Measurements from ENCODE around the gene ADAMTS18.

ADAMTS18 gene

DNA sequence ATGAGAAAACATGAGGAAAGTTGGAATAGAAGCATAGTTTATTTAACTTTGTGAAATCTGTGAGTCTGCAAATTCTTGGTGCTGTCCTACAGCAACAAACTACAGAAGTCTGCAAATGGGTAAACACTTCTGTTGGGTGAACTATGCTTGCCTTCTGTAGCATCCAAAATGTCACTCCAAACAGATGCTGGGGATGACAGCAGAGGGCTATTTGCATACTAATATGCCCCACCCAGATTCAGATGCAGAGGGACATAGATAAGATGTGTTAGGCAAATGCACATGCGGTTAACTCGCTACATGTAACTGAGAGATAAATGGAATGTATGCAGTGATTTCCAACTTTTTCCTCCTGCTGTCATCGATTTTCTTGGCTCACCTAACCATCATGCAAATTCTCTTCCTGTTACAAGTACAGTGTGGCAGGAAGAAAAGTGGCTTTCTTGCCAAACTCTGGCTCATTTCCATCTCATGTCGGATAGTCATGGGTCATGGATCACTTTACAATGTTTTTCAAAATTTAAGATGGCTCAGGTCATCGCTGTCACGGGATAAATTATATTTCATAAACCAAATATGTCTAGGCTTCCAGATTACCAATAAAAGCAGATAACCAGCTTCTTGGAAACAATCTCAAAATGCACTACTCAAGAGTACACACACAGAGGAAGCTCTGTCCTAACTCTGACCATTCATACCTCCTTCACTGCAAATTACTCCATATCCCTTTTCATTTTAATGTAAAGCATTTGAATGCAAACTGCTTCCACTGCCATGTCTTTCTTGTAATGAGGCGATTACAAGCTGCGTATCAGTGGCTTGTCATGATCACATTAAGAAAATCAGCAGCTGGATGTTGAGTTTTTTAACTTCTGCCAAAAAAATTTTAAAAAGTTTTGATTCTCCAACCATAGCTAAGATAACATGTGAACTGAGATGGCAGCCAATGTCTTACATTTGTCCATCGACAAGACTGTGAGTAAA is 47.7 kb downstream of the ADAMTS18 start:
- Histone ChIP-seq H3K4me1 (no peaks in the 10 kb centered on the region), H2AFZ (no peak overlapping the region), H3K4me2 (ENCODE audit: low read length) (no peak overlapping the region), H3K79me2 (no peaks in the 10 kb centered on the region), H3K9me3 (ENCODE audit: control insufficient read depth, low read length) (no peaks in the 10 kb centered on the region), H3K9ac (no peak overlapping the region), H3K27ac (no peak overlapping the region), H3K4me3 (ENCODE audit: low read depth, low read length) (no peak overlapping the region), H3K27me3 (ENCODE audit: control insufficient read depth, insufficient read depth, low read length) (no peaks in the 10 kb centered on the region), H3K36me3 (ENCODE audit: control insufficient read depth, insufficient read depth, low read length) (no peaks in the 10 kb centered on the region)
- TF ChIP-seq, protein P1, sequence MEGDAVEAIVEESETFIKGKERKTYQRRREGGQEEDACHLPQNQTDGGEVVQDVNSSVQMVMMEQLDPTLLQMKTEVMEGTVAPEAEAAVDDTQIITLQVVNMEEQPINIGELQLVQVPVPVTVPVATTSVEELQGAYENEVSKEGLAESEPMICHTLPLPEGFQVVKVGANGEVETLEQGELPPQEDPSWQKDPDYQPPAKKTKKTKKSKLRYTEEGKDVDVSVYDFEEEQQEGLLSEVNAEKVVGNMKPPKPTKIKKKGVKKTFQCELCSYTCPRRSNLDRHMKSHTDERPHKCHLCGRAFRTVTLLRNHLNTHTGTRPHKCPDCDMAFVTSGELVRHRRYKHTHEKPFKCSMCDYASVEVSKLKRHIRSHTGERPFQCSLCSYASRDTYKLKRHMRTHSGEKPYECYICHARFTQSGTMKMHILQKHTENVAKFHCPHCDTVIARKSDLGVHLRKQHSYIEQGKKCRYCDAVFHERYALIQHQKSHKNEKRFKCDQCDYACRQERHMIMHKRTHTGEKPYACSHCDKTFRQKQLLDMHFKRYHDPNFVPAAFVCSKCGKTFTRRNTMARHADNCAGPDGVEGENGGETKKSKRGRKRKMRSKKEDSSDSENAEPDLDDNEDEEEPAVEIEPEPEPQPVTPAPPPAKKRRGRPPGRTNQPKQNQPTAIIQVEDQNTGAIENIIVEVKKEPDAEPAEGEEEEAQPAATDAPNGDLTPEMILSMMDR (IDR thresholded peaks at IDR 0.05): no peak

- H3K9me3 ChIP-seq (ENCODE audit: control insufficient read depth, low read length): no peaks in the 10 kb centered on the region
- H3K4me2 ChIP-seq (ENCODE audit: low read length): no peak overlapping the region
- H3K79me2 ChIP-seq: no peaks in the 10 kb centered on the region
- no peak overlapping the region for H3K27ac ChIP-seq
- TF ChIP-seq, protein P1 (IDR thresholded peaks at IDR 0.05): no peak
- no peaks in the 10 kb centered on the region for H3K4me1 ChIP-seq
- H3K36me3 ChIP-seq (ENCODE audit: control insufficient read depth, insufficient read depth, low read length): no peaks in the 10 kb centered on the region
- no peak overlapping the region for H3K9ac ChIP-seq
- H3K4me3 ChIP-seq (ENCODE audit: low read depth, low read length): no peak overlapping the region
- H2AFZ ChIP-seq: no peak overlapping the region
- H3K27me3 ChIP-seq (ENCODE audit: control insufficient read depth, insufficient read depth, low read length): no peaks in the 10 kb centered on the region
Measured at GRCh38 chr16:77385481-77385880, 49.4 kb downstream of the ADAMTS18 start.

DNA sequence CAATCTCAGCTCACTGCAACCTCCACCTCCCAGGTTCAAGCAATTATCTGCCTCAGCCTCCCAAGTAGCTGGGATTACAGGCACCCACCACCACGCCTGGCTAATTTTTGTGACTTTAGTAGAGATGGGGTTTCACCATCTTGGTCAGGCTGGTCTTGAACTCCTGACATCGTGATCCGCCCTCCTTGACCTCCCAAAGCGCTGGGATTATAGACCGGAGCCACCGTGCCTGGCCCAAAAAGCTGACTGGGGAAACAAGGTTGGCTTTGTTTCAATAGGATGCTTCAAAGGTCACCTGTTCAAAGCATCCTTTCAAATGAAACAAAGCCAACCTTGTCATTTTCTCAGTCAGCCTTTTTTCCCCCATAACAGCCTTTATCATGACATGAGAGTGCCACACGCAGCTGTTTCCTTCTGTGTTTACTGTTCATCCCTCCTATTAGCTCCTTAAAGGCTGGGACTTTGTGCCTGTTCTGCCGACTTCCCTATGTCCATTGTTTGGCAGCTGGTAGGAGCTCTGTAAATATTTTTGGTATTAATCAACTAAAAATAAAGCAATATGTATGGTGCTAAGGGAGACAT is 51.1 kb downstream of the ADAMTS18 start:
- no peak overlapping the region for H3K9ac ChIP-seq
- H3K4me3 ChIP-seq (ENCODE audit: low read depth, low read length): no peak overlapping the region
- H3K4me2 ChIP-seq (ENCODE audit: low read length): no peak overlapping the region
- no peak overlapping the region for H2AFZ ChIP-seq
- no peaks in the 10 kb centered on the region for H3K4me1 ChIP-seq
- TF ChIP-seq, protein P1 (IDR thresholded peaks at IDR 0.05): no peak
- H3K27ac ChIP-seq: no peak overlapping the region
- H3K27me3 ChIP-seq (ENCODE audit: control insufficient read depth, insufficient read depth, low read length): no peaks in the 10 kb centered on the region
- H3K9me3 ChIP-seq (ENCODE audit: control insufficient read depth, low read length): no peaks in the 10 kb centered on the region
- H3K79me2 ChIP-seq: no peaks in the 10 kb centered on the region
- no peaks in the 10 kb centered on the region for H3K36me3 ChIP-seq (ENCODE audit: control insufficient read depth, insufficient read depth, low read length)

DNA sequence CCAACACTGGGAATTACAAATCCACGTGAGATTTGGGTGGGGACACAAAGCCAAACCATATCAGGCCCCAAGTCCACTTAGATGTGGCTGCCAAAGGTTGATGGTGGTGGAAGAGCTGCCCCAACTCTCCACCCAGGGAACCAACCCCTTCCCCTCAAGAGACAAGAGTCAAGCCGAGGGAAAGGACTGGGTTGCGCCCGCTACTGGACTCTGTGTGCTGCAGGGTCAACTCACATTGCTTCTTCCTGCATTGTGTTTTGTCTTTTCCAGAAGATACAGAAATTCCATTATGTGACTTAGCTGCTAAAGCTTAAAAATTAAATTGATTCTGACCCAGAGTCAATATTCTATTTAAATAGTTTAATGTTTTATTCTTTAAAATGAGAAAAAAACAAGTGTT is 58.5 kb downstream of the ADAMTS18 start:
- Histone ChIP-seq H3K36me3 (ENCODE audit: control insufficient read depth, insufficient read depth, low read length) (no peaks in the 10 kb centered on the region), H3K9ac (no peak overlapping the region), H2AFZ (no peak overlapping the region), H3K4me2 (ENCODE audit: low read length) (no peak overlapping the region), H3K9me3 (ENCODE audit: control insufficient read depth, low read length) (no peaks in the 10 kb centered on the region), H3K79me2 (no peaks in the 10 kb centered on the region), H3K4me1 (no peaks in the 10 kb centered on the region), H3K27me3 (ENCODE audit: control insufficient read depth, insufficient read depth, low read length) (no peaks in the 10 kb centered on the region), H3K27ac (no peak overlapping the region), H3K4me3 (ENCODE audit: low read depth, low read length) (no peak overlapping the region)
- TF ChIP-seq, protein P1 (IDR thresholded peaks at IDR 0.05): no peak
